A673 (cell line): ENCODE measurements around the gene TIAM1. TPM values are rescaled to one million over a fixed set of nuclear protein-coding genes. Genes with fewer than 3 reads are reported as not detected.

Source experiments
- BruUV-seq: library from RNA; stranded (reverse); fragments of 400-500 nt; replicated peaks from 2 replicates; lab custom pipeline; 2021; lab: Mats Ljungman, UMichigan
- CTCF ChIA-PET: fragments of 300-600 bp; sonication (Branson Sonifier 250); formaldehyde crosslinking; loops from one replicate; lab custom pipeline; 2022; ENCODE audit warnings: antibody characterized with exemption; lab: Charles Lee
- POLR2A ChIA-PET: fragments of 300-600 bp; sonication (Branson Sonifier 250); formaldehyde crosslinking; loops from one replicate; lab custom pipeline; 2022; ENCODE audit warnings: antibody characterized with exemption; ENCODE audit not compliant: low non-redundant PET; lab: Charles Lee
- DNase-seq: peaks from one replicate; pipeline ENCODE4 v3.0.0-alpha.2; 2015; ENCODE audit warnings: low spot score
- H3K27ac ChIP-seq: fragments of 200-600 bp; sonication (generic); 2 replicates; pipeline ENCODE4 v1.5.1; 2016; ENCODE audit warnings: mixed run types, low read depth, mild to moderate bottlenecking, mixed read lengths, antibody characterized with exemption, low read length; ENCODE audit not compliant: poor library complexity, severe bottlenecking
- H3K27me3 ChIP-seq: fragments of 200-600 bp; sonication (generic); replicated peaks from 2 replicates; pipeline ENCODE4 v1.6.1; 2017; ENCODE audit warnings: mixed run types, low read depth, mild to moderate bottlenecking, mixed read lengths, antibody characterized with exemption, low read length; ENCODE audit not compliant: insufficient read depth, poor library complexity
- H3K36me3 ChIP-seq: fragments of 200-600 bp; sonication (generic); 2 replicates; pipeline ENCODE4 v1.6.1; 2016; ENCODE audit warnings: mixed run types, mild to moderate bottlenecking, mixed read lengths, antibody characterized with exemption, low read length; ENCODE audit not compliant: insufficient read depth, poor library complexity, severe bottlenecking
- H3K4me1 ChIP-seq: fragments of 200-600 bp; sonication (generic); 2 replicates; pipeline ENCODE4 v1.6.1; 2017; ENCODE audit warnings: mixed run types, mild to moderate bottlenecking, mixed read lengths, antibody characterized with exemption, low read length; ENCODE audit not compliant: insufficient read depth, poor library complexity, severe bottlenecking
- H3K4me3 ChIP-seq: fragments of 200-600 bp; sonication (generic); 2 replicates; pipeline ENCODE4 v1.5.1; 2016; ENCODE audit warnings: low read depth, mixed run types, mild to moderate bottlenecking, mixed read lengths, low read length; ENCODE audit not compliant: poor library complexity, severe bottlenecking
- H3K9me3 ChIP-seq: fragments of 200-600 bp; sonication (generic); 2 replicates; pipeline ENCODE4 v1.6.1; 2016; ENCODE audit warnings: mixed run types, low read depth, mild to moderate bottlenecking, mixed read lengths, antibody characterized with exemption, low read length; ENCODE audit not compliant: poor library complexity, severe bottlenecking
- CTCF ChIP-seq: fragments of 300-800, 200-600 bp; sonication (generic); conservative IDR thresholded peaks from 2 replicates; pipeline ENCODE4 v1.5.1; 2017; ENCODE audit warnings: low read depth, mild to moderate bottlenecking, antibody characterized with exemption, low read length, moderate library complexity, mixed read lengths
- EZH2 ChIP-seq: fragments of 200-600 bp; sonication (generic); IDR thresholded peaks from 2 replicates; pipeline ENCODE4 v1.6.1; 2017; ENCODE audit warnings: borderline replicate concordance, low read depth, mild to moderate bottlenecking, mixed read lengths, antibody characterized with exemption, low read length; ENCODE audit not compliant: poor library complexity, severe bottlenecking
- intact Hi-C: fragments of 100-400 bp; cut with micrococcal nuclease; formaldehyde crosslinking; loops from one replicate; pipeline ENCODE4 v1.10.0; 2022; ENCODE audit not compliant: unreplicated experiment
- total RNA-seq: library from RNA; stranded (reverse); gene quantifications from 2 replicates; pipeline ENCODE4 v1.2.3, GENCODE V29; 2021

The TIAM1 gene
- total RNA-seq, 1 experiment from 2014 or later, result 9.6 TPM

DNA sequence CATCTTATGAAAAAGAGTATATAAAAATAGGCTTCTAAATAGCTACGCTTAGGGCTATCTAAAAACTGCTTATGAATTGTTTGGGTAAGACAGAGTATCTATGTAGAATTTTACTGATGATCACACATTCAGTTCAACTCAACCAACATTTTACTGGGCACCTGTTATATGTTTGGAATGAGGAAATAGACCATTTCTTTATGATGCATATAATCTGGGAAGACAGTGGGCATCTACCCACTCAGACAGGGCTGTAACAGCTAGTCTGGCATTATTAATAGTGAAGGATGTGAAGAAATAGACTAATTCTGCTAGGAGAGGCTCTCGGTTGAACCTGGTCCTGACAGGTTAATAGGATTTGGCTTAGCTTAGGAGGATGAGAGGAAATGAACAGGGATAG lies 56.9 kb downstream of the TIAM1 start:
- no peak overlapping the region for H3K27ac ChIP-seq
- DNase-seq, result no peak
- peaks cover 3% of the 10 kb centered on the region for H3K9me3 ChIP-seq
- no peaks in the 10 kb centered on the region for H3K27me3 ChIP-seq
- intact Hi-C loops, result no loop called here
- H3K4me3 ChIP-seq, result no peak overlapping the region
- POLR2A ChIA-PET, result no interaction called here
- no peaks in the 10 kb centered on the region for H3K36me3 ChIP-seq
- no peak for TF ChIP-seq EZH2
- no peak for TF ChIP-seq CTCF
- CTCF ChIA-PET, result no interaction called here
- H3K4me1 ChIP-seq, result no peaks in the 10 kb centered on the region
- no TSS peak for BruUV-seq

DNA sequence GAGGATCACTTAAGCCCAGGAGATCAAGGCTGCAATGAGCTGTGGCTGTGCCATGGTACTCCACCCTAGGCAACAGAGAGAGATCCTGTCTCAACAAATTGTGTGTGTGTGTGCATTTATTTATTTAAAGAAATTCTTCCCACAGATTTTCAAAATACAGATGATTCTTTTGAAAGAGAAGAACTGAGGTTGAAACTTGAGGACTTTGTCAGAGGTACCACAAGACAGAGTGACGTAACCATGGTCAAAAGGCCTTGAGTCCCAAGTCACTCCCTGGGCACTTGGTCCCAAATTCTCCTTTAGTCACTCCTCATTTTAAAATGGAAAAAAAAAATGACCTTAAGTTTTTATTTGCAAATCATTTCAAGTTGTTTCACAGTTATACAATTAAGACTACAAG lies 57.4 kb downstream of the TIAM1 start:
- no TSS peak for BruUV-seq
- intact Hi-C loops, result no loop called here
- ChIA-PET POLR2A (no interaction called here), CTCF (no interaction called here)
- no peaks in the 10 kb centered on the region for H3K27me3 ChIP-seq
- DNase-seq, result no peak
- H3K4me3 ChIP-seq, result no peak overlapping the region
- H3K9me3 ChIP-seq, result peaks cover 3% of the 10 kb centered on the region
- TF ChIP-seq EZH2 (no peak), CTCF (no peak)
- H3K27ac ChIP-seq, result no peak overlapping the region
- no peaks in the 10 kb centered on the region for H3K36me3 ChIP-seq
- no peaks in the 10 kb centered on the region for H3K4me1 ChIP-seq

- H3K27ac ChIP-seq, result no peak overlapping the region
- intact Hi-C loops, result no loop called here
- H3K4me3 ChIP-seq, result no peak overlapping the region
- no peak for DNase-seq
- no TSS peak for BruUV-seq
- H3K9me3 ChIP-seq, result peaks cover 3% of the 10 kb centered on the region
- H3K4me1 ChIP-seq, result no peaks in the 10 kb centered on the region
- ChIA-PET CTCF (interaction anchor here (0.7 kb wide), 1 partner anchor 313 kb away, joined by 3 read pairs; no protein-coding TSS in a partner anchor), POLR2A (no interaction called here)
- no peaks in the 10 kb centered on the region for H3K36me3 ChIP-seq
- H3K27me3 ChIP-seq, result no peaks in the 10 kb centered on the region
- TF ChIP-seq CTCF, result no peak
- no peak for TF ChIP-seq EZH2
These were observed 59.2 kb downstream of the TIAM1 start for GRCh38 chr21:31284797-31285397.
